Muscle of arm (tissue), 12 donors: Measurements from ENCODE around the gene IQGAP3. TPM values are rescaled to one million over a fixed set of nuclear protein-coding genes. Genes with fewer than 3 reads are reported as not detected.

Source experiments
- DNase-seq: peaks from one replicate; pipeline ENCODE4 v3.0.0-alpha.2; 2013
- polyA plus RNA-seq, 12 donors: library from polyadenylated mRNA; unstranded; fragments of 120-200 nt; gene quantifications; one replicate each; pipeline ENCODE4 v1.2.1, GENCODE V29; 2013; ENCODE audit not compliant: insufficient read length in 12 of 12

The IQGAP3 gene
- polyA plus RNA-seq, 12 donors: 4.6 to 15.7 (median 7.9) TPM; not detected in 1

- DNase-seq: no peak
Observed at GRCh38 chr1:156497078-156497742, 75.2 kb downstream of the IQGAP3 start.

GRCh38 chr1:156496211-156496761 is 76.1 kb downstream of the IQGAP3 start:
- DNase-seq: no peak

- DNase-seq: no peak
Observed at GRCh38 chr1:156495401-156496140, 76.8 kb downstream of the IQGAP3 start.

- no peak for DNase-seq
Observed at GRCh38 chr1:156494309-156494895, 78.0 kb downstream of the IQGAP3 start.

DNA sequence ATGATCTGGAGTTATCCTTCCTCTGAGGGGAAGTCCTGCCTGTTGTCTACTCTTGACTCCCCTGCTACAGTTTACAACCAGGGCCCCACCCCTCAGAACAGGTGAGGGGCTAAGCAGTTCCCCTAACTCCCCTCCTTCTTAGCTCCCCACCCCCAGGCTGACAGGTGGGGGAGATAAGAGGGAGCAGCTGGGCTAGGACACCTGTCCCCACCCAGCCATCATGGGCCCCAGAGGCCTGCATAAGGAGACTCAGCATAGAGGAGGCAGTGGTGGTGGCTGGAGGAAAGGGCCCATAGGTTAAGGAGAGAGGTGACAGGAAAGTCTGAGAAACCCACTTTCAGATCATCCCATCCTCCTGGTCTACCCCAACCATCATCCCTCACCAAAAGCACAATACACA is 78.6 kb downstream of the IQGAP3 start:
- no peak for DNase-seq

GRCh38 chr1:156493154-156493631 is 79.2 kb downstream of the IQGAP3 start:
- DNase-seq: no peak

- no peak for DNase-seq
Observed at GRCh38 chr1:156492591-156493080, 79.7 kb downstream of the IQGAP3 start.

DNA sequence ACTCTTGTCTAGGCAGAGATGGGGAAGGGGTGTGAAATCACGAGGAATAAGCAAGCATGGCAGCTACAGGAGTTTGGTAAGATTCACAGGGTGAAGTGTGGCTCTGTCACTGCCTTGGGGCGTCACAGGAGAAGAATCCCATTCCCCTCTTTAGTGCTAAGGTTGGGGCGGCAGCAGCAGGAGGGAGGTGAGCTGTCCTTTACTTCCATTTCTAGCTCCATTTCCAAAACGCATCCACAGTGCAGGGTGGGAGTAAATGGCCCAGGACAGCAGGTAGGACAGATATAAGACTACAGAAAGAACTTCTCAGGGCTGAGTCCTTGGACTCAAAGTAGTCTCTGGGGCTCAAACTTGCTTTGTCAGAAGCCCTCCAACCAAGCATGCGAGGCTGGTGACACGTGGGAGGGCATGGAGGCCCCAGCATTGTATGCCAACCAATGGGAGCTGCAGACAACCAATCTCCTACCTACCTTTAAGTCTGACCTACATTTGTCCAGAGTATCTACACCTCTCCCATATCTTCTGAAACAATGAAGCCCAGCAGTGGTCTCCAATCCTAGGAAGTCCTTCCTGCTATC is 80.3 kb downstream of the IQGAP3 start:
- no peak for DNase-seq

GRCh38 chr1:156491151-156491949 is 81.0 kb downstream of the IQGAP3 start:
- DNase-seq: no peak

DNA sequence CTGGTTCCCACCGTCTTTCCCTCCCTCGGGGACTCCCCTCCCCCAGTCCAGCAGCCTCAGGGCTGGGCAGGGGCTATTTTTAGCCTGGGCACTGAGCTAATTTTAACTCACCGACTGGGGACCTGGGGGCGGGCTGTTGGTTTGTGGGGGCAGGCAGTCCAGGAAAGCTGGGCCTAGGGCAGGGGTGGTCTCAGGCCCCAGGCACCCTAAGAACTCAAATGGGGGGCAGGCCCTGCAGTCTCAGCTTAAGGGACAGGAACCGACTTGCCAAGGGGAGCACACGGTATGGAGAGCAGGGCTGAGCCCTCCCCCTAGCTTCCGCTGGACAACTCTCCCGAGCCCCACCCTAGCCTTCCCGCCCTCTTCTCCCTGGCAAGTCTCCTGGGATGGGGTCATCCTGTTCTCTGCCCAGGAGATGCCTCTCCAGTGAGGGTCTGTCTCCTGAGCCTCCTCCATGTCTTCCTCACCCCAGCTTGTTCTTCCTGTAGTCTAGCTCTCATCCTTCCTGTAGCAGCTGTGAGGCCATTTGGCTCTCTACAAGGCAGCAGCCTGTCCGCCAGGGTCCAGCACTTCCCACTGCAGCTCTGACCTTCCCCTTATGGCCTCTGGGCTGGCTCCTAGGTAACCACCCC is 81.8 kb downstream of the IQGAP3 start:
- no peak for DNase-seq

GRCh38 chr1:156489935-156490293 is 82.5 kb downstream of the IQGAP3 start:
- no peak for DNase-seq

DNA sequence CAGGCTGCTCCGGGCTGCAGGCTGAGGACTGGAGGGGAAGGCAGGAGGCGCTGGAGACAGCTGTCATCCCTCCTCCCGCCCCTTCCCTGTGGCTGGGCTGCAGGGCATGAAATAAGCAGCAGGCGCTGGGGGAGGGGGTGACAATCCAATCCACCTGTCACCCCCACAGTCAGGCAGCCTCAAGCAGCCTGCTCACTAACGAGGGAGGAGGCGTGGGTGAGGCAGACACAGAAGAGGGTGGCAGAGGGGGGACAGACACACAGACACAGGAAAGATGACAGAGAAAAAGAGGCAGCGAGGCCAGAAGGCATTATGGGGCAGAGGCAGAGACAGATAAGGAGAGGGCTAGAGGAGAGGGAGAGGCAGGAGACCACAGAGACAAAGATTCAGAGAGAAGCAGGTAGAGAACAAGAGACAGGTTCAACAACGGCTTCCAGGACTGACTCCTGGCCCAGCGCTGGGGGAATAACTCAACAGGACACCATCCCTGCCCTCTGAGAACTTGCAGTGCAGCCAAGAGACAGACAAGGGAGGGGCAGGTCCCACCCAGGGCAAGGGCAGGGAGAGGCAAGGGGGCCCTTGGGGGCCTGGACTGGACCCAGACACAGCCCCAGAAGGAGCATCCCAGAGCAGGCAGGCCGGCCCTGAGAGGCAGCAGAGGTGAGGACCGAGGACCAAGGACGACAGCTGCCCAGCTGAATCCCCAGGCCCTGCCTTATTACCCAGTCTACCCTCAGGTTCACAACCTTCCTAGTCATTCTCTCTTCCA is 83.0 kb downstream of the IQGAP3 start:
- no peak for DNase-seq

DNA sequence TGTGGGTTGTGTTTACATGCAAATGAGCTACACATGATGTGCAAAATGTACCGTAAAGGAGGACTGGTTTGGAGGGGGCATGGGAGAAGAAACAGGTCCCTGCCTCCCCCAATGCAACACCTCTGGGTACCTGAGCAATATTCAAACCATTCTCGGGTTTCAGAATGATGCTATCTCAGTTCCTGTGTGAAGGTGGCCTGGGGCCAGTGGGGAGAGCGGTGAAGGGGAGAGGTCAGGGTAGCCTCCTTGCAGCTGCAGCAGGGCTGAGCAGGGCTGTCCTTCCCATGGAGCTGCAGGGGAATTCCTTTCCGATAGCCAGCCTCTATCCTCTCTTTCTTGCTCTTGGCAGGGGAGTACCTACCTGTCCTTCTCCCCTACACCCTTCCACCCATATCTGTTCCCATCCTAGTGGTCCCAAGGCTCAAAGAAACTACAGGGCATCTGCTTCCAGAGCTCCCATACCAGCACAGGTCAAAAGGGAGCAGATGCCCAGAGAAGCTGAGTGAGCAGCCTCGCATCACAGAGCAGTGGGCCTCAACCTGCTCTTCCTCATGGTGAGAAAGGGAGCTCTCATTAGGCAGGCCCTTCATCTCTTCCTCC is 83.7 kb downstream of the IQGAP3 start:
- DNase-seq: no peak

DNA sequence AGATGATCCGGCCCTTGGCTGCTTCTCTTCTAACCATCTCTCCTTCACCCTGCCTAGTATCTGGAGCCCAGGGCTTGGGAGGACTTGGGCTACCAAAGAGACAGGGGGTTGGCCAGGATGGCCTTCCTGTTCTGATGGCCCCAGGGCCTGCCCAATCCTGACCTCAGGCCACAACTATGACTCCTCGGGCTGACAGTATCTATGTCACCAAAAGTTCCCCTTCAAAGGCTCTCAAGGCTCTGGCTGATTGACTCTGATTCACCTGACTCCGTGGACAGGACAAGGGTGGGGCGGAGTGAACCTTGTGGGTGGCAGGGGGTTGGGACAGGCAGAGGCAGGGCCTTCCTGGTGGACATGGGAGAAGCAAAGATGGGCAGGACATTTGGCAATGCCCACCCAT is 84.5 kb downstream of the IQGAP3 start:
- DNase-seq: no peak

GRCh38 chr1:156486421-156487344 is 85.7 kb downstream of the IQGAP3 start:
- no peak for DNase-seq

DNA sequence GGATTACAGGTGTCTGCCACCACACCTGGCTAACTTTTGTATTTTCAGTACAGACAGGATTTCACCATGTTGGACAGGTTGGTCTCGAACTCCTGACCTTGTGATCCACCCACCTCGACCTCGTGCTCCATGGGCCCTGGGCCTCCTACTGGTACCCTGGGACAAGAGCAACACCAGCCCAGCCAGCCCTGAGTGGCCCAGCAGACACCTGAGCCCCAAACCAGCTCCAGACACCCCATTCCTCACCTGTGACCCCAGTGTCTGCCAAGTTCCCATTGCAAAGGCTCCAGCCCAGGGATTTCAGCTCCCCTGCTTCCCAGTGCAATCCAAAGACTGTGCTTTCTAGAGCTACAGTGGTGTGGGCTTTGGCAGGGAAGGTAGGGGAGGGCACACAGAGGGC is 86.4 kb downstream of the IQGAP3 start:
- DNase-seq: no peak

DNA sequence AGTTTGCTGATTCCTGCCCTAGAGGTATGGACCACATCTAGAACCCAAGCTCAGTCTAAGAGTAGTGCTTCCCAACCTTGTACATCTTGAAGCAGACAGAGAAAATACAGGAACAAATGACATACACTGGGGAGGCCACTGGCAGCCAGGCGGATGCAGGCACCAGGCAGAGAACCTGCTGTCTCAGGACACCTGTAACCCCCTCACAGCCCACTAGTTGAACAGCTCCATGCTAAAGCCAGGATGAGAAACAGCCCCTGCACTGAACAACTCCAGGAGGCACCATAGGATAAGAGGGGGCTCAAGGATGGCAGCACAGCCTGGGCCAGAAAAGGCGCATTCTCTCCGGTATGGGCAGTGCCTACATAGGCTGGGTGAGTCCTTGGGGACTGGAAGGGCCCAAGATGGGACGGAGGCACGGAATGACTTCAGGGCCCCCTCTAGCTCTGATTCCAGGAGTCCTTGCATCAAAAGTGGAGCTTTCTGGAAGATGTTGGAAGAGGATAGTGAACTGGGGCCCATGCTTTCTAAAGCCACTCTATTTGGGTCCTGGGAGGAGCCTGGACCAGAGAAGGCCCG is 87.8 kb downstream of the IQGAP3 start:
- DNase-seq: no peak

DNA sequence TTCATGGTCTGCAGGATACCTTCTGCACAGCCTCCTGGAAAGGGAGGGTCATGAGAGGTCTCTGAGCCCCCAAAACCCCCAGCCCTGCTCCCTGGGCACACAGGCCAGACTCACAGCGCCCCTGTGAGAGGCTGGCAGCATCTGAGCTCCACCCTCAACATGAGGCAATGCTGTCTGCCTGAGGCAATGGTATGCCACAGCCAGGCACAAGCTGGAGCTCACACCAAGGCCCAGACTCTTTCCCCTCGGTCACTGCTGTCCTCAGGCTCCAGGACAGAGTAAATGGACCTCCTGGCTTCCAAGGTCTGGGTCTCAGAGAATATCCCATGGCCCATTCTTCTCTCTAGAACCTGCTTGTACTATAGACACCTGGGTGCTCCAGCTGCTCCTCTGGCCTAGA is 89.0 kb downstream of the IQGAP3 start:
- no peak for DNase-seq
